Breast epithelium (tissue), 3 donors: Measurements from ENCODE around the gene XPO5.

Experiments used
- CTCF ChIP-seq, 3 donors: fragments of 450-650 bp; IDR thresholded peaks; one replicate each; pipeline ENCODE4 v1.5.1; 2016 to 2017; ENCODE audit warnings: antibody characterized with exemption in 3 of 3, mild to moderate bottlenecking in 3 of 3, moderate library complexity in 3 of 3
- POLR2A ChIP-seq: fragments of 450-650 bp; IDR thresholded peaks from one replicate; pipeline ENCODE4 v1.6.1; 2016; ENCODE audit warnings: antibody characterized with exemption, mild to moderate bottlenecking, moderate library complexity

GRCh38 chr6:43582911-43583310 lies 7.1 kb upstream of the XPO5 start:
- TF ChIP-seq POLR2A: no peak
- no peak for TF ChIP-seq CTCF (IDR thresholded peaks at IDR 0.05)
